ENCODE results near the gene CHMP5.
"Not testable (repeated sequence)": the region's sequence is repeated elsewhere in the genome, so short reads cannot be mapped to it uniquely, and the experiment has no call there.

The CHMP5 gene

GRCh38 chr9:33315371-33315770 is 50.5 kb downstream of the CHMP5 start:
- Histone ChIP-seq H3K4me1 (no peaks in the 10 kb centered on the region), H3K27me3 (no peaks in the 10 kb centered on the region), H3K36me3 (peaks cover 80% of the 10 kb centered on the region), H3K4me3 (ENCODE audit: low read depth, low read length) (no peak overlapping the region), H3K9me3 (no peaks in the 10 kb centered on the region)
- TF ChIP-seq CTCF (IDR thresholded peaks at IDR 0.05; ENCODE audit: low read depth, low read length) = no peak
- no peak for DNase-seq

- DNase-seq; H3K4me3 ChIP-seq (ENCODE audit: low read depth, low read length): not testable (repeated sequence)
- peaks cover 80% of the 10 kb centered on the region for H3K36me3 ChIP-seq
These were observed 52.3 kb downstream of the CHMP5 start for GRCh38 chr9:33317136-33317535.

GRCh38 chr9:33318225-33318624 is 53.4 kb downstream of the CHMP5 start:
- no peak for TF ChIP-seq CTCF (IDR thresholded peaks at IDR 0.05; ENCODE audit: low read depth, low read length)
- Histone ChIP-seq H3K27me3 (no peaks in the 10 kb centered on the region), H3K36me3 (peaks cover 80% of the 10 kb centered on the region), H3K4me1 (no peaks in the 10 kb centered on the region), H3K4me3 (ENCODE audit: low read depth, low read length) (no peak overlapping the region), H3K9me3 (no peaks in the 10 kb centered on the region)
- DNase-seq = no peak

More at GRCh38 chr9:33317136-33317535, 52.3 kb downstream of the CHMP5 start:
- not testable (repeated sequence) for H3K9me3 ChIP-seq, H3K27me3 ChIP-seq, H3K4me1 ChIP-seq

- Histone ChIP-seq H3K4me1 (no peaks in the 10 kb centered on the region), H3K27me3 (no peaks in the 10 kb centered on the region), H3K9me3 (no peaks in the 10 kb centered on the region), H3K4me3 (ENCODE audit: low read depth, low read length) (no peak overlapping the region), H3K36me3 (peaks cover 79% of the 10 kb centered on the region)
- no peak for DNase-seq
- no peak for TF ChIP-seq CTCF (IDR thresholded peaks at IDR 0.05; ENCODE audit: low read depth, low read length)
These were observed 53.9 kb downstream of the CHMP5 start for GRCh38 chr9:33318781-33319180.

- no peaks in the 10 kb centered on the region for H3K27me3 ChIP-seq
- no peak for DNase-seq
- H3K36me3 ChIP-seq = peaks cover 80% of the 10 kb centered on the region
- H3K9me3 ChIP-seq = no peaks in the 10 kb centered on the region
- H3K4me3 ChIP-seq (ENCODE audit: low read depth, low read length) = no peak overlapping the region
- H3K4me1 ChIP-seq = no peaks in the 10 kb centered on the region
- no peak for TF ChIP-seq CTCF (IDR thresholded peaks at IDR 0.05; ENCODE audit: low read depth, low read length)
These were observed 55.4 kb downstream of the CHMP5 start for GRCh38 chr9:33320230-33320567.

GRCh38 chr9:33320568-33321261 is 55.9 kb downstream of the CHMP5 start:
- Histone ChIP-seq H3K4me1 (no peaks in the 10 kb centered on the region), H3K9me3 (no peaks in the 10 kb centered on the region), H3K36me3 (peaks cover 82% of the 10 kb centered on the region), H3K4me3 (ENCODE audit: low read depth, low read length) (no peak overlapping the region), H3K27me3 (no peaks in the 10 kb centered on the region)
- no peak for TF ChIP-seq CTCF (IDR thresholded peaks at IDR 0.05; ENCODE audit: low read depth, low read length)
- DNase-seq = no peak
